Glutamatergic neuron (in vitro differentiated cells): Measurements from ENCODE around the gene CACNG4. TPM values are rescaled to one million over a fixed set of nuclear protein-coding genes. Genes with fewer than 3 reads are reported as not detected.
"Not testable (repeated sequence)": the region's sequence is repeated elsewhere in the genome, so short reads cannot be mapped to it uniquely, and the experiment has no call there.

Experiments
- DNase-seq: peaks from one replicate; pipeline ENCODE4 v3.0.0; 2022
- H3K27ac Mint-ChIP-seq: one replicate; pipeline ENCODE4 v1.8.0; 2020; ENCODE audit warnings: mild to moderate bottlenecking, mixed read lengths, inconsistent platforms; ENCODE audit not compliant: unreplicated experiment
- H3K27me3 Mint-ChIP-seq: one replicate; pipeline ENCODE4 v1.8.0; 2020; ENCODE audit warnings: mild to moderate bottlenecking, moderate library complexity, mixed read lengths, inconsistent platforms; ENCODE audit not compliant: unreplicated experiment
- H3K36me3 Mint-ChIP-seq: one replicate; pipeline ENCODE4 v1.8.0; 2020; ENCODE audit warnings: mild to moderate bottlenecking, mixed read lengths, inconsistent platforms; ENCODE audit not compliant: unreplicated experiment
- H3K4me1 Mint-ChIP-seq: one replicate; pipeline ENCODE4 v1.8.0; 2020; ENCODE audit warnings: mild to moderate bottlenecking, low read depth, mixed read lengths, inconsistent platforms; ENCODE audit not compliant: unreplicated experiment
- H3K4me3 Mint-ChIP-seq: one replicate; pipeline ENCODE4 v1.8.0; 2020; ENCODE audit warnings: mild to moderate bottlenecking, mixed read lengths, inconsistent platforms; ENCODE audit not compliant: unreplicated experiment
- H3K9me3 Mint-ChIP-seq: one replicate; pipeline ENCODE4 v1.8.0; 2020; ENCODE audit warnings: mild to moderate bottlenecking, moderate library complexity, mixed read lengths, inconsistent platforms; ENCODE audit not compliant: unreplicated experiment
- total RNA-seq: library from RNA; stranded (reverse); fragmentation: NEBNext Ultra II Directional; extraction: Animal tissue kit (Norgen Biotek cat#: 25700); gene quantifications from one replicate; pipeline ENCODE4 v1.2.1, GENCODE V29; 2021; ENCODE audit not compliant: unreplicated experiment
- TF ChIP-seq, protein P1 (sequence below): fragments of 200-600 bp; sonication (generic); IDR thresholded peaks from one replicate; pipeline ENCODE4 v1.5.0; 2021; ENCODE audit not compliant: partially characterized antibody, unreplicated experiment

The CACNG4 gene
- total RNA-seq, 1 donor from 2014 or later = 105 TPM

DNA sequence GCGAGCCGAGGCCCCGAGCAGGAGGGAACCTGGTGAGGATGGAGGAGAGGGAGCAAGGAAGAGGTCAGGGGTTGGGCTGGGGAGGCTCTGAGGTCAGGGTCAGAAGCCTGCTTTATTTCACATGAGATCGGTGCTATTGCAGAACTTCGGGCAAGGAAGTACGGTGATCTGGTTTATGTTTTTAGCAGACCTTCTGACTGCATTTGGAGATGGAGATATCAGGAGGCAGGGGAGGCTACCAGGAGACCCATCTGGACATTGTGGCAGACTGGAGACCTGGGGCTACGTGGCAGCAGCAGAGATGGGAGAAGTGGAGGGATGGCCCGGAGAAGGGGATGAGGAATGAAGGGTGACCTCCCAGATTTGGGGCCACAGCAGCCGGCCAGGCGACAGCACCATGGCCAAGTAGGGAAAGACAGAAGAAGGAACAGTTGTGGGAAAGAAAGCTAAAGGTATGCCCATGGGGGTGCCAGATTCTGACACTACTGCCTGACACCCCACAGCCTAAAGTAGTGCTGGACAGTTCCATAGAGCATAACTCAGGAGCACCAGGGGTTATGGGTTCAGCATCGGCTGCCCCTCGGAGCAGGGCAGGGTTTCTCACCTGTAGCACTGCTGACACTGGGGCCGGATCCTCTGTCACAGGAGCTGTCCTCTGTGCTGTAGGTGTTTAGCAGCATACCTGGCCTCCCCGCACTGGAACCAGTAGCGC is 7.4 kb downstream of the CACNG4 start:
- Mint-ChIP-seq H3K36me3 (peaks cover 9% of the 10 kb centered on the region), H3K4me1 (peaks cover 40% of the 10 kb centered on the region), H3K27me3 (peaks cover 26% of the 10 kb centered on the region), H3K27ac (no peak overlapping the region), H3K9me3 (peaks cover 14% of the 10 kb centered on the region), H3K4me3 (peak overlapping the region; percentile 16)
- TF ChIP-seq, protein P1, sequence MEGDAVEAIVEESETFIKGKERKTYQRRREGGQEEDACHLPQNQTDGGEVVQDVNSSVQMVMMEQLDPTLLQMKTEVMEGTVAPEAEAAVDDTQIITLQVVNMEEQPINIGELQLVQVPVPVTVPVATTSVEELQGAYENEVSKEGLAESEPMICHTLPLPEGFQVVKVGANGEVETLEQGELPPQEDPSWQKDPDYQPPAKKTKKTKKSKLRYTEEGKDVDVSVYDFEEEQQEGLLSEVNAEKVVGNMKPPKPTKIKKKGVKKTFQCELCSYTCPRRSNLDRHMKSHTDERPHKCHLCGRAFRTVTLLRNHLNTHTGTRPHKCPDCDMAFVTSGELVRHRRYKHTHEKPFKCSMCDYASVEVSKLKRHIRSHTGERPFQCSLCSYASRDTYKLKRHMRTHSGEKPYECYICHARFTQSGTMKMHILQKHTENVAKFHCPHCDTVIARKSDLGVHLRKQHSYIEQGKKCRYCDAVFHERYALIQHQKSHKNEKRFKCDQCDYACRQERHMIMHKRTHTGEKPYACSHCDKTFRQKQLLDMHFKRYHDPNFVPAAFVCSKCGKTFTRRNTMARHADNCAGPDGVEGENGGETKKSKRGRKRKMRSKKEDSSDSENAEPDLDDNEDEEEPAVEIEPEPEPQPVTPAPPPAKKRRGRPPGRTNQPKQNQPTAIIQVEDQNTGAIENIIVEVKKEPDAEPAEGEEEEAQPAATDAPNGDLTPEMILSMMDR = no peak
- no peak for DNase-seq

DNA sequence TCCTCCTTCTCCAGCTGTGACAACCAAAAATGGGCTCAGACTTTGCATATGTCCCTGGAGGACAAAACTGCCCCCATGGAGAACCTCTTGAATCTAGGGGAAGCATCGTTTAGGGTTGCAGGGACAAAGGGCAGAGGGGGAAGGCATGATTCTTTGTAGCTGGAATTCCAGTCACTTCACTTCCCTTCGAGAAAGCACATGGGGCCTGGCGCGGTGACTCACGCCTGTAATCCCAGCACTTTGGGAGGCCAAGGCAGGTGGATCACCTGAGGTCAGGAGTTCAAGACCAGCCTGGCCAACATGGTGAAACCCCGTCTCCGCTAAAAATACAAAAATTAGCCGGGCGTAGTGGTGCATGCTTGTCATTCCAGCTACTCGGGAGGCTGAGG is 7.9 kb downstream of the CACNG4 start:
- not testable (repeated sequence) for H3K9me3 Mint-ChIP-seq, H3K4me3 Mint-ChIP-seq, DNase-seq, H3K36me3 Mint-ChIP-seq, H3K27ac Mint-ChIP-seq
- peaks cover 20% of the 10 kb centered on the region for H3K27me3 Mint-ChIP-seq
- H3K4me1 Mint-ChIP-seq = peaks cover 37% of the 10 kb centered on the region

DNA sequence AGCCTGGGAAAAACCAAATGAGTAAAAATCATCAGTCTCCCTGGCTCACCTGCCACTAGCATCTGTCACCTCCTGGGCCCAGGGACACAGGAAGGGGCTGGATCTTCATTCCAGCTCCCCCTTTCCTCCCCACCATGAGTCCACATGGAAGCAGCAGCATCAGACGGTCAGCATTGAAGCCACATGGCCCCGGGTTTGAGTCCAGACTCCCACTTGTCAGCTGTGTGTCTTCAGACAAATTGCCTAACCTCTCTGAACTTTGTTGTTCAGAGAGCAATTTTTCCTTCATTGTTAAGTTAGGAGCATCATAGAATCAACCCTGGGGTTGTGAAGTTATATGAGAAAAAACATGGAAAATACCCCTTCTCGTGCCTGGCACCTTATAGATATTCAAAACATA is 10.7 kb downstream of the CACNG4 start:
- peaks cover 14% of the 10 kb centered on the region for H3K27me3 Mint-ChIP-seq
- peaks cover 42% of the 10 kb centered on the region for H3K4me1 Mint-ChIP-seq
- TF ChIP-seq, protein P1 = no peak
- peaks cover 4% of the 10 kb centered on the region for H3K36me3 Mint-ChIP-seq
- DNase-seq = no peak
- H3K9me3 Mint-ChIP-seq = peaks cover 8% of the 10 kb centered on the region
- H3K27ac Mint-ChIP-seq = no peak overlapping the region
- H3K4me3 Mint-ChIP-seq = no peak overlapping the region

DNA sequence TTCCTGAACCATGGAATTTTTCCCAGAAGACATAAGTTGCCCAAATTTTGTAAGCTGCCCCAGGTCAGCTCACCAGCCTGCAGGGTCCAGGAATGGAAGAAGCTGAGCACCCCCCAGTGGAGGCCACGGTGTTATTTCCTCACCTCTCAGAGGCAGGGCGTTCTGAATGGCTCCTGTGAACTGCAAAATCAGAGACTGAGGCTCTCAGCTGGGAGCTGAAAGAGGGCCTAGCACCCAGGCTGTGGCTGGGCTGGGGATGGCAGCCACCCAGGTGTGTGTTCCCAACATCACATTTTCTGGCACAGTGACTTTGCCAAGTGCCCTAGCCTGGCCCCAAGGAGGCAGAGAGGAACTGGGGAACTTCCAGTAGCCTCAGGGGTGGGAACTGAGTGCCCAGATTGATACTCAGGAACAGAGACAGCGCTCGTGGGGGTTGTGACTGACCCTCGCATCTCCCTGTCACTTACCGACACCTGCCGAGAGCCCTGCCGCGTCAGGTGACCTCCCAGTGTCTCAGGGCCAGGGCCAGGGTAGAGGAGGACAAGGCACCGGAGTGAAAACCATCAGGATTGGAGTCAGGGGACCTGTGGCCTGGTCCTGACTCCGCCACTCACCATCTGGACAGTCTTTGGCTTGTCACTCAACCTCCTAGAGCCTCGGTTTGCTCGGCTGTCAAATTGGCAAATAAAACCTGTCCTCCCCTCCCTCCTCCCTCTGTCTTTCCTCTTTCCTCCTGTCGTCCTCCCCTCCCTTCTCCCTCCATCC is 11.3 kb downstream of the CACNG4 start:
- Mint-ChIP-seq H3K27ac (no peak overlapping the region), H3K27me3 (peaks cover 12% of the 10 kb centered on the region), H3K9me3 (peaks cover 8% of the 10 kb centered on the region), H3K36me3 (peaks cover 4% of the 10 kb centered on the region), H3K4me1 (peaks cover 37% of the 10 kb centered on the region), H3K4me3 (no peak overlapping the region)
- TF ChIP-seq, protein P1 = no peak
- no peak for DNase-seq

DNA sequence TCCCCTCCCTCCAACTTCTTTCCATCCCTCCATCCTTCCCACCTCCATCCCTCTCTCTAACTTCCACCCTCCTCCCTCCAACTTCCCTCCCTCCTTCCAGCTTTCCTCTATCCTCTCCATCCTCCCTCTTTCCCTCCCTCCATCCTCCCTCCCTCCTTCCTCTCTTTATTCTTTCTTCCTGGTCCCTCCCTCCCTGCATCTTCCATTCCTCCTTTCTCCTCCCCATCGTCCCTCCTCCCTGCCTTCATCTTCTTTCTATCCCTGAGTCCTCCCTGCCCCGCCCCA is 11.8 kb downstream of the CACNG4 start:
- Mint-ChIP-seq H3K4me3 (no peak overlapping the region), H3K9me3 (peaks cover 8% of the 10 kb centered on the region), H3K27me3 (peaks cover 12% of the 10 kb centered on the region), H3K27ac (no peak overlapping the region), H3K36me3 (peaks cover 4% of the 10 kb centered on the region), H3K4me1 (peaks cover 38% of the 10 kb centered on the region)
- DNase-seq = no peak
- TF ChIP-seq, protein P1 = no peak
